SHP77 (cell line): ENCODE data around the gene ALDH3B2.
"Not testable (repeated sequence)": the region's sequence is repeated elsewhere in the genome, so short reads cannot be mapped to it uniquely, and the experiment has no call there.

Experiments
- DNase-seq, 2 experiments: peaks; one replicate each; lab custom pipeline; 2025; lab: John Stamatoyannopoulos, UW

Gene ALDH3B2

GRCh38 chr11:67642173-67643120 is 32.0 kb downstream of the ALDH3B2 start:
- no peak for DNase-seq

- DNase-seq, result no peak
Observed at GRCh38 chr11:67641338-67642172, 32.9 kb downstream of the ALDH3B2 start.

- no peak for DNase-seq
Observed at GRCh38 chr11:67640758-67641337, 33.6 kb downstream of the ALDH3B2 start.

GRCh38 chr11:67640021-67640757 is 34.2 kb downstream of the ALDH3B2 start:
- peak; percentile 67 to 75 for DNase-seq

- no peak for DNase-seq
Observed at GRCh38 chr11:67639438-67639859, 35.0 kb downstream of the ALDH3B2 start, which contains the start of gene TBX10. Gene TBX10 (minus strand): TSS chr11:67639763. CDS start chr11:67639472, 291 bp downstream.

- DNase-seq, result no peak
Observed at GRCh38 chr11:67638535-67639437, 35.6 kb downstream of the ALDH3B2 start.

GRCh38 chr11:67637441-67637840 is 37.0 kb downstream of the ALDH3B2 start:
- DNase-seq, result not testable (repeated sequence)

GRCh38 chr11:67636962-67637361 is 37.5 kb downstream of the ALDH3B2 start:
- DNase-seq, result no peak

GRCh38 chr11:67635231-67635521 is 39.2 kb downstream of the ALDH3B2 start:
- DNase-seq, result no peak

GRCh38 chr11:67634366-67635230 is 39.8 kb downstream of the ALDH3B2 start:
- DNase-seq, result peak; percentile 73 to 84

GRCh38 chr11:67633758-67634365 is 40.6 kb downstream of the ALDH3B2 start:
- no peak for DNase-seq

GRCh38 chr11:67632982-67633755 is 41.3 kb downstream of the ALDH3B2 start:
- DNase-seq, result no peak

GRCh38 chr11:67632175-67632981 is 42.0 kb downstream of the ALDH3B2 start:
- peak; percentile 66 to 76 for DNase-seq

GRCh38 chr11:67631853-67632174 is 42.6 kb downstream of the ALDH3B2 start:
- no peak for DNase-seq

GRCh38 chr11:67631411-67631810 is 43.0 kb downstream of the ALDH3B2 start:
- no peak for DNase-seq

- DNase-seq, result no peak
Observed at GRCh38 chr11:67630943-67631331, 43.5 kb downstream of the ALDH3B2 start.

- peak; percentile 97 to 99 for DNase-seq
Observed at GRCh38 chr11:67630228-67630942, 44.0 kb downstream of the ALDH3B2 start.
